Mucosa of descending colon (tissue), 3 donors: ENCODE results near the gene LINC01488. TPM values are rescaled to one million over a fixed set of nuclear protein-coding genes. Genes with fewer than 3 reads are reported as not detected.

Experiments used
- ATAC-seq: fragments of 200-7000 bp; cut with Tn5 transposase; one replicate; pipeline ENCODE4 v1.9.1; 2020; ENCODE audit warnings: mild to moderate bottlenecking, moderate library complexity
- DNase-seq, 3 donors: peaks; one replicate each; pipeline ENCODE4 v3.0.0-alpha.2; 2020
- H3K36me3 ChIP-seq: fragments of 200-600 bp; one replicate; pipeline ENCODE4 v1.8.0; 2021; ENCODE audit warnings: low read depth, mild to moderate bottlenecking
- H3K4me1 ChIP-seq: fragments of 200-600 bp; one replicate; pipeline ENCODE4 v1.8.0; 2021; ENCODE audit warnings: low read depth, mild to moderate bottlenecking
- H3K4me3 ChIP-seq: fragments of 200-600 bp; one replicate; pipeline ENCODE4 v1.8.0; 2021; ENCODE audit warnings: mild to moderate bottlenecking
- H3K9me3 ChIP-seq: fragments of 200-600 bp; one replicate; pipeline ENCODE4 v1.8.0; 2021; ENCODE audit warnings: mild to moderate bottlenecking
- CTCF ChIP-seq: fragments of 200-600 bp; IDR thresholded peaks from one replicate; pipeline ENCODE4 v1.8.0; 2022; ENCODE audit warnings: antibody characterized with exemption, mild to moderate bottlenecking
- intact Hi-C, 2 donors: fragments of 100-400 bp; cut with DNase I in 1 of 2; cut with micrococcal nuclease in 1 of 2; formaldehyde crosslinking; loops; one replicate each; pipeline versions ENCODE4 v1.11.0 to v1.11.1; 2022; cut with DNase I, micrococcal nuclease
- long read RNA-seq, 2 donors: library from polyadenylated mRNA; unstranded; transcript quantifications; one replicate each; pipeline ENCODE4 v2.0.0, GENCODE V29; 2019 to 2021
- total RNA-seq, 3 donors: library from RNA; stranded (reverse); fragmentation: NEBNext Ultra II Directional in 2 of 3; extraction: Animal tissue kit (Norgen Biotek cat#: 25700) in 2 of 3; gene quantifications; one replicate each; pipeline versions ENCODE4 v1.2.1 to v1.2.4, GENCODE V29; 2021 to 2023
- donor health status: DM: no; HTN: no; CAD: no; lungs with moderate emphysema.
- donor health status: DM: no; HTN: no; CAD: no.
- donor health status: DM: no; HTN: yes; CAD: no.

Gene LINC01488
- not detected for total RNA-seq
- long read RNA-seq, donor 1: 0 reads
- long read RNA-seq, donor 2: 0 reads

- no peak for TF ChIP-seq CTCF
- ATAC-seq: no peak
- H3K9me3 ChIP-seq: no peaks in the 10 kb centered on the region
- H3K36me3 ChIP-seq: no peaks in the 10 kb centered on the region
- peak in 2 of 3 donors; percentile 35 to 40 for DNase-seq
- peaks cover 14% of the 10 kb centered on the region for H3K4me1 ChIP-seq
- no peak within 1 kb of the TSS for H3K4me3 ChIP-seq
- intact Hi-C loops: no loop called here
These were observed at the start of gene LINC01488 for GRCh38 chr11:69481393-69481844. Gene LINC01488, plus strand, starts transcription at chr11:69481663.

- no peaks in the 10 kb centered on the region for H3K36me3 ChIP-seq
- ATAC-seq (no peak), DNase-seq (no peak)
- no peaks in the 10 kb centered on the region for H3K4me1 ChIP-seq
- H3K4me3 ChIP-seq: no peak overlapping the region
- H3K9me3 ChIP-seq: no peaks in the 10 kb centered on the region
- no peak for TF ChIP-seq CTCF
- intact Hi-C loops: no loop called here
These were observed 49.3 kb upstream of the LINC01488 start for GRCh38 chr11:69431893-69432738.

- H3K36me3 ChIP-seq: no peaks in the 10 kb centered on the region
- no peak for ATAC-seq
- TF ChIP-seq CTCF: no peak
- DNase-seq: no peak
- no peaks in the 10 kb centered on the region for H3K4me1 ChIP-seq
- H3K4me3 ChIP-seq: no peak overlapping the region
- intact Hi-C loops: no loop called here
- H3K9me3 ChIP-seq: no peaks in the 10 kb centered on the region
These were observed 47.7 kb upstream of the LINC01488 start for GRCh38 chr11:69433741-69434140.

GRCh38 chr11:69434471-69434931 lies 47.0 kb upstream of the LINC01488 start:
- ATAC-seq (no peak), DNase-seq (no peak)
- Histone ChIP-seq H3K4me1 (no peaks in the 10 kb centered on the region), H3K9me3 (no peaks in the 10 kb centered on the region), H3K36me3 (no peaks in the 10 kb centered on the region), H3K4me3 (no peak overlapping the region)
- intact Hi-C loops: no loop called here
- TF ChIP-seq CTCF: no peak

- no peak for ATAC-seq
- DNase-seq: peak in 1 of 3 donors; percentile 18
- TF ChIP-seq CTCF: no peak
- intact Hi-C loops: no loop called here
- H3K4me1 ChIP-seq: no peaks in the 10 kb centered on the region
- no peak overlapping the region for H3K4me3 ChIP-seq
- no peaks in the 10 kb centered on the region for H3K9me3 ChIP-seq
- no peaks in the 10 kb centered on the region for H3K36me3 ChIP-seq
These were observed 46.1 kb upstream of the LINC01488 start for GRCh38 chr11:69435161-69435986.
